Right lobe of liver (tissue), 6 donors: ENCODE results near the gene CACNB2. TPM values are rescaled to one million over a fixed set of nuclear protein-coding genes. Genes with fewer than 3 reads are reported as not detected.
A peak's percentile ranks its signal among the peaks of the same experiment; 100 is the strongest.

Experiments used
- ATAC-seq, 4 donors: fragments of 200-7000 bp; cut with Tn5 transposase; one replicate each; pipeline ENCODE4 v1.9.1; 2020; ENCODE audit warnings: mild to moderate bottlenecking in 4 of 4, moderate library complexity in 4 of 4
- DNase-seq, 3 donors: peaks; one replicate each; pipeline ENCODE4 v3.0.0-alpha.2; 2020
- H3K27ac ChIP-seq, 3 donors: fragments of 200-600 bp; one replicate each; pipeline ENCODE4 v1.8.0; 2022
- H3K27me3 ChIP-seq, 2 donors: fragments of 200-600 bp; one replicate each; pipeline ENCODE4 v1.8.0; 2022
- H3K36me3 ChIP-seq, 4 donors: fragments of 200-600 bp; sonication (generic) in 1 of 4; one replicate each; pipeline versions ENCODE4 v1.5.1 to v1.8.0; 2017 to 2022; ENCODE audit warnings: control low read depth in 1 of 4
- H3K4me1 ChIP-seq, 4 donors: fragments of 200-600 bp; sonication (generic) in 1 of 4; one replicate each; pipeline versions ENCODE4 v1.5.1 to v1.8.0; 2017 to 2022; ENCODE audit warnings: control low read depth in 1 of 4
- H3K4me3 ChIP-seq, 3 donors: fragments of 200-600 bp; one replicate each; pipeline ENCODE4 v1.8.0; 2022
- H3K9me3 ChIP-seq, 4 donors: fragments of 200-600 bp; sonication (generic) in 1 of 4; one replicate each; pipeline versions ENCODE4 v1.5.1 to v1.8.0; 2017 to 2022; ENCODE audit warnings: control low read depth in 1 of 4
- POLR2A ChIP-seq: fragments of 450-650 bp; IDR thresholded peaks from one replicate; pipeline ENCODE4 v1.6.1; 2017; ENCODE audit warnings: antibody characterized with exemption, mild to moderate bottlenecking
- WGBS: methylation state at CpG from one replicate; pipeline ENCODE4 v1.1.6; 2018; ENCODE audit warnings: low coverage, low lambda C conversion rate; ENCODE audit not compliant: insufficient coverage; ENCODE audit errors: missing lambda C conversion rate; 5-methylcytosine and 5-hydroxymethylcytosine counted together
- intact Hi-C, 2 donors: fragments of 100-400 bp; cut with DNase I; formaldehyde crosslinking; loops; one replicate each; pipeline versions ENCODE4 v1.11.2 to v1.14.1; 2022
- total RNA-seq, 6 experiments: library from RNA; depleted of rRNA in 2 of 6; stranded (reverse); fragments of >200 nt in 2 of 6; fragmentation: NEBNext Ultra II Directional in 3 of 6; extraction: Animal tissue kit (Norgen Biotek cat#: 25700) in 3 of 6; gene quantifications; one replicate each; pipeline versions ENCODE4 v1.1.0 to v1.2.4, GENCODE V29; 2016 to 2023
- TF ChIP-seq, protein P1 (sequence below), 4 donors: fragments of 200-600 bp in 3 of 4; fragments of 450-650 bp in 1 of 4; IDR thresholded peaks; one replicate each; pipeline versions ENCODE4 v1.5.1 to v1.8.0; 2016 to 2022; ENCODE audit warnings: antibody characterized with exemption in 4 of 4, mild to moderate bottlenecking in 2 of 4
- donor health status: DM: no; HTN: yes; CAD: no.
- donor health status: DM: no; HTN: no; CAD: no.
- donor health status: DM: no; HTN: no; CAD: no.
- donor health status: DM: no; HTN: yes; CAD: no.
- donor health status: DM: no; HTN: yes; CAD: no.

The CACNB2 gene
- total RNA-seq, 6 experiments from 2014 or later, result 0.12 to 1.8 (median 1.0) TPM; not detected in 1

DNA sequence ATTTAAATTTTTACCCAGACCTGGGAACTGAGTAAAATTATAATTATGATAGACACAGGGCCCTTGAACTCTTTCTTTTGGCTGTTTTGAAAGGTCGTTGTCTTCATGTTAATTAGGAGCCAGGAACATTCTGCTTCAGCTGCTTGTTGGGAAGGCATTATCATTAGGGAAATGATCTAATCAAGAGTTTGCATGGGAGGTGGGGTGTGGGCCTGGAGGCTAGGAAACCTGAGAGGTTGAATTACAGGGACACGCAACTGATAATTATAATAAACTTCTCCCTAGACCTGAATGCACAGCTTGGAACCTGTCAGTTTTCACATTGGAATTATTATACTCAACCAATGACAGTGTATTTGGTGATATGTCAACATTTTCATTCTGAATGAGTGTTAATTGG lies 237.7 kb downstream of the CACNB2 start:
- WGBS, result 61% methylated on average over 2 of the region's 2 CpGs
- Histone ChIP-seq H3K27me3 (no peaks in the 10 kb centered on the region), H3K9me3 (no peaks in the 10 kb centered on the region), H3K27ac (no peak overlapping the region), H3K4me3 (no peak overlapping the region), H3K4me1 (no peaks in the 10 kb centered on the region), H3K36me3 (no peaks in the 10 kb centered on the region)
- DNase-seq, result no peak
- intact Hi-C loops, result no loop called here
- no peak for ATAC-seq
- TF ChIP-seq POLR2A, result no peak
- TF ChIP-seq, protein P1, sequence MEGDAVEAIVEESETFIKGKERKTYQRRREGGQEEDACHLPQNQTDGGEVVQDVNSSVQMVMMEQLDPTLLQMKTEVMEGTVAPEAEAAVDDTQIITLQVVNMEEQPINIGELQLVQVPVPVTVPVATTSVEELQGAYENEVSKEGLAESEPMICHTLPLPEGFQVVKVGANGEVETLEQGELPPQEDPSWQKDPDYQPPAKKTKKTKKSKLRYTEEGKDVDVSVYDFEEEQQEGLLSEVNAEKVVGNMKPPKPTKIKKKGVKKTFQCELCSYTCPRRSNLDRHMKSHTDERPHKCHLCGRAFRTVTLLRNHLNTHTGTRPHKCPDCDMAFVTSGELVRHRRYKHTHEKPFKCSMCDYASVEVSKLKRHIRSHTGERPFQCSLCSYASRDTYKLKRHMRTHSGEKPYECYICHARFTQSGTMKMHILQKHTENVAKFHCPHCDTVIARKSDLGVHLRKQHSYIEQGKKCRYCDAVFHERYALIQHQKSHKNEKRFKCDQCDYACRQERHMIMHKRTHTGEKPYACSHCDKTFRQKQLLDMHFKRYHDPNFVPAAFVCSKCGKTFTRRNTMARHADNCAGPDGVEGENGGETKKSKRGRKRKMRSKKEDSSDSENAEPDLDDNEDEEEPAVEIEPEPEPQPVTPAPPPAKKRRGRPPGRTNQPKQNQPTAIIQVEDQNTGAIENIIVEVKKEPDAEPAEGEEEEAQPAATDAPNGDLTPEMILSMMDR (IDR thresholded peaks at IDR 0.05), result no peak

DNA sequence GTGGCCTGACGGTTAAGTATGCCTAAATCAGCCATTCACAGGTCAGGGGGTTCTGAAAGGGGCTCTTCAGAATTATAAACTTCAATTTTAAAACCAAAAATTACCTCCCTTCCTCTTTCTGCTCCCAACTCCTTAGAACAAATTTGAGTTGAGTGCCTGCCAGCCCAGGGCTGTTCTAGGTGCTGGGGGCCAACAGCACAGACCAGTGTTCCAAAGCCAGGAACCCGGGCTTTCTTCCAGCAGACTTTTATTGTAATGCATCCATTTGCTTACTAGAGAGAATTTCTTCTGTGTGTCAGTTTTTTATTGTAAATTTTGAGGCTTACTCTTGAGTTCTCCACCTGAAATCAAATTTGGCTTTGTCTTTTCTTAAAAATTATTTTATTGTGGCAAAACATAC lies 238.5 kb downstream of the CACNB2 start:
- Histone ChIP-seq H3K4me1 (no peaks in the 10 kb centered on the region), H3K4me3 (no peak overlapping the region), H3K27me3 (no peaks in the 10 kb centered on the region), H3K9me3 (no peaks in the 10 kb centered on the region), H3K36me3 (no peaks in the 10 kb centered on the region), H3K27ac (no peak overlapping the region)
- 33% methylated on average over 1 of the region's 2 CpGs for WGBS
- ATAC-seq (peak; percentile 36 to 84 (median 58)), DNase-seq (peak in 2 of 3 donors; percentile 24 to 74)
- intact Hi-C loops, result no loop called here
- TF ChIP-seq, protein P1 (IDR thresholded peaks at IDR 0.05), result no peak
- TF ChIP-seq POLR2A, result no peak

DNA sequence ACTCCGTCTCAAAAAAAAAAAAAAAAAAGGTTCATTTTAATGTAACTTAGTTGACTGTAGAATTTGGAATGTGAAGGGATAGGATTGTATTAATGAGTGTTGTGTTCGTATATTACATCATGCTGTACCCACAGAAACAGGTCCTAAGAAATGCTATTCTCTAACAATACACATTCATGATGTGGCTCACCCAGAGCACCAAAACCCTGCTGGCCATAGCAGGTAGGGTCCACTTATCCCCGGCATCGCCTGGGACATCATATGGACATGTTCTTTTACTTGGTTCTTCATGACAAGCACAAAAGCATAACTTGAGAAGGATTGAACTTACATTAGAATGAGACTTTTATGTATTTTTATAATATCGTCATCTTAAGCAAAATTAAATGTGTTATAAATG lies 241.5 kb downstream of the CACNB2 start:
- no peaks in the 10 kb centered on the region for H3K9me3 ChIP-seq
- H3K27me3 ChIP-seq, result no peaks in the 10 kb centered on the region
- DNase-seq (no peak), ATAC-seq (no peak)
- intact Hi-C loops, result no loop called here
- H3K36me3 ChIP-seq, result no peaks in the 10 kb centered on the region
- no peak overlapping the region for H3K4me3 ChIP-seq
- H3K27ac ChIP-seq, result no peak overlapping the region
- TF ChIP-seq POLR2A, result no peak
- TF ChIP-seq, protein P1 (IDR thresholded peaks at IDR 0.05), result no peak
- WGBS, result 88% methylated on average over 4 of the region's 5 CpGs
- H3K4me1 ChIP-seq, result no peaks in the 10 kb centered on the region

DNA sequence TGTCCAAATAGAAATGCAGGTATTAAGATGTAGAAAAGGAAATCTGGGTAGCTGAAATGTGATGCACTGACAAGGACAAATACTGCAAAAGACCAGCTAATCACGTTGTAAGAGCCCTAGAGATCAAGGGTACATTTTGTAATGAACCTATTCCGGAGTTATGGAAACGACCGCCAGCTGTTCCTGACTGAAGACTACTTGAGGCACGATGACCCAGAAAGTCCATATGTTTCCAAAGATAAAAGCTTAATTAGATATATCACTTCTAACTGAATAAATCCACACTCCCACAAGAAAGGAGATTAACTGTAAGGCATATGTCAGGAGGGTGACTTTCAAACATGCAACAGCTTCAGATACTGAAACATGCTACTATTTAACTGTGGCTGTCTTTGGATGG lies 257.7 kb downstream of the CACNB2 start:
- Histone ChIP-seq H3K4me3 (no peak overlapping the region), H3K27me3 (no peaks in the 10 kb centered on the region), H3K4me1 (no peaks in the 10 kb centered on the region), H3K36me3 (no peaks in the 10 kb centered on the region), H3K27ac (no peak overlapping the region), H3K9me3 (no peaks in the 10 kb centered on the region)
- intact Hi-C loops, result no loop called here
- ATAC-seq, result no peak
- no peak for DNase-seq
- TF ChIP-seq, protein P1 (IDR thresholded peaks at IDR 0.05), result no peak
- TF ChIP-seq POLR2A, result no peak
- WGBS, result 53% methylated on average over 5 of the region's 5 CpGs

DNA sequence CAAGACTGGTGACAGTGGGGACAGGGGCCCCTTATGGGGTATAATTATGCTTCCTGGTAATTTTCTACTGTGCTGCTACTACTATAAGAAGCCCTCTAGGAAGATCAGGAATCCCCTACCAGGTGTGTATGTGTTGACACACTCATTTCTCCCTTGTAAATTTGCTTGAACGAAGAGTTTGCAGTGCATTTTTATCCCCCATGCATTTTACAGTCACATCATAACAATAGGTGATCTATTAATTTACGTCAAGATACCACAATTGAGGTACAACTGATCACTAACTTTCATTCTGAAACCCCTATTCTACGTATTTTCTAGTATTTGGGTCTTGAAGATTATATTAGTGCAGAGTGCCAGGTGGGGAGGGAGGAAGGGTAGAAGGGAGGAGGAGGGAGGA lies 258.9 kb downstream of the CACNB2 start:
- ATAC-seq (no peak), DNase-seq (no peak)
- Histone ChIP-seq H3K4me1 (no peaks in the 10 kb centered on the region), H3K4me3 (no peak overlapping the region), H3K9me3 (no peaks in the 10 kb centered on the region), H3K27ac (no peak overlapping the region), H3K27me3 (no peaks in the 10 kb centered on the region), H3K36me3 (no peaks in the 10 kb centered on the region)
- intact Hi-C loops, result no loop called here
- WGBS, result 81% methylated on average over 3 of the region's 3 CpGs
- TF ChIP-seq, protein P1 (IDR thresholded peaks at IDR 0.05), result no peak
- TF ChIP-seq POLR2A, result no peak
